TTC549 (cell line): Measurements from ENCODE around the gene DHX35.

Experiments
- FAIRE-seq: peaks from 2 replicates; lab custom pipeline; 2012; peaks lifted over from hg19 to GRCh38; lab: Jason Lieb, UNC

DHX35 gene

GRCh38 chr20:39025883-39026282 lies 63.7 kb downstream of the DHX35 start:
- FAIRE-seq = no peak

GRCh38 chr20:39029364-39029763 lies 67.2 kb downstream of the DHX35 start:
- FAIRE-seq = no peak

- no peak for FAIRE-seq
These were observed 70.9 kb downstream of the DHX35 start for GRCh38 chr20:39032997-39033396.

GRCh38 chr20:39036011-39036410 lies 73.9 kb downstream of the DHX35 start:
- no peak for FAIRE-seq

- FAIRE-seq = no peak
These were observed 74.7 kb downstream of the DHX35 start for GRCh38 chr20:39036851-39037250.

GRCh38 chr20:39038047-39038446 lies 75.9 kb downstream of the DHX35 start:
- FAIRE-seq = no peak

- no peak for FAIRE-seq
These were observed 76.4 kb downstream of the DHX35 start for GRCh38 chr20:39038495-39038894.

- FAIRE-seq = no peak
These were observed 77.1 kb downstream of the DHX35 start for GRCh38 chr20:39039261-39039660.

- FAIRE-seq = no peak
These were observed 78.0 kb downstream of the DHX35 start for GRCh38 chr20:39040116-39040515.

- FAIRE-seq = no peak
These were observed 78.9 kb downstream of the DHX35 start for GRCh38 chr20:39041067-39041466.

- no peak for FAIRE-seq
These were observed 80.4 kb downstream of the DHX35 start for GRCh38 chr20:39042279-39043150.

- no peak for FAIRE-seq
These were observed 82.4 kb downstream of the DHX35 start for GRCh38 chr20:39044501-39044900.

GRCh38 chr20:39045676-39046075 lies 83.5 kb downstream of the DHX35 start:
- FAIRE-seq = no peak

- FAIRE-seq = no peak
These were observed 85.4 kb downstream of the DHX35 start for GRCh38 chr20:39047417-39047985.

GRCh38 chr20:39048000-39048696 lies 86.0 kb downstream of the DHX35 start:
- FAIRE-seq = no peak

- no peak for FAIRE-seq
These were observed 87.0 kb downstream of the DHX35 start for GRCh38 chr20:39049148-39049547.

- FAIRE-seq = no peak
These were observed 87.8 kb downstream of the DHX35 start for GRCh38 chr20:39049684-39050554.

- FAIRE-seq = no peak
These were observed 88.4 kb downstream of the DHX35 start for GRCh38 chr20:39050555-39050902.

GRCh38 chr20:39052676-39053075 lies 90.5 kb downstream of the DHX35 start:
- FAIRE-seq = no peak

GRCh38 chr20:39057143-39057542 lies 95.0 kb downstream of the DHX35 start:
- FAIRE-seq = no peak

GRCh38 chr20:39057911-39058310 lies 95.8 kb downstream of the DHX35 start:
- FAIRE-seq = no peak

GRCh38 chr20:39059036-39059435 lies 96.9 kb downstream of the DHX35 start:
- no peak for FAIRE-seq
